Hematopoietic multipotent progenitor cell (in vitro differentiated cells): ENCODE results near the gene GSE1. TPM values are rescaled to one million over a fixed set of nuclear protein-coding genes. Genes with fewer than 3 reads are reported as not detected.

Experiments
- DNase-seq, 3 donors: peaks; one replicate each; pipeline ENCODE4 v3.0.0-alpha.2; 2011 to 2015; ENCODE audit warnings: low read depth in 2 of 3, low spot score in 2 of 3
- total RNA-seq: library from RNA; depleted of rRNA; stranded (reverse); fragments of >200 nt; gene quantifications from one replicate; pipeline ENCODE4 v1.2.3, GENCODE V29; 2012

The GSE1 gene
- total RNA-seq, 1 donor, result 112 TPM

GRCh38 chr16:85655216-85656129 lies 42.4 kb downstream of the GSE1 start:
- DNase-seq, result no peak

- no peak for DNase-seq
Observed at GRCh38 chr16:85656351-85657266, 43.5 kb downstream of the GSE1 start.

GRCh38 chr16:85657267-85657650 lies 44.1 kb downstream of the GSE1 start:
- no peak for DNase-seq

- DNase-seq, result no peak
Observed at GRCh38 chr16:85657996-85658395, 44.9 kb downstream of the GSE1 start.

GRCh38 chr16:85658504-85659326 lies 45.6 kb downstream of the GSE1 start:
- DNase-seq, result no peak

GRCh38 chr16:85659336-85659735 lies 46.2 kb downstream of the GSE1 start:
- DNase-seq, result no peak

- DNase-seq, result peak; percentile 22 to 67 (median 39)
Observed at GRCh38 chr16:85659805-85660511, 46.8 kb downstream of the GSE1 start.

GRCh38 chr16:85660843-85661739 lies 48.0 kb downstream of the GSE1 start:
- DNase-seq, result no peak

GRCh38 chr16:85661740-85662481 lies 48.8 kb downstream of the GSE1 start:
- no peak for DNase-seq

GRCh38 chr16:85662482-85662812 lies 49.3 kb downstream of the GSE1 start:
- DNase-seq, result no peak

GRCh38 chr16:85662976-85663830 lies 50.1 kb downstream of the GSE1 start:
- DNase-seq, result no peak

- DNase-seq, result no peak
Observed at GRCh38 chr16:85663891-85664321, 50.8 kb downstream of the GSE1 start.

- no peak for DNase-seq
Observed at GRCh38 chr16:85664580-85665372, 51.7 kb downstream of the GSE1 start.

- DNase-seq, result no peak
Observed at GRCh38 chr16:85665373-85665740, 52.2 kb downstream of the GSE1 start.

GRCh38 chr16:85665929-85666328 lies 52.8 kb downstream of the GSE1 start:
- DNase-seq, result no peak

- no peak for DNase-seq
Observed at GRCh38 chr16:85667261-85667660, 54.1 kb downstream of the GSE1 start.
